ENCODE measurements around the gene SPDYE2.
"Not testable (repeated sequence)": the region's sequence is repeated elsewhere in the genome, so short reads cannot be mapped to it uniquely, and the experiment has no call there.

DNA sequence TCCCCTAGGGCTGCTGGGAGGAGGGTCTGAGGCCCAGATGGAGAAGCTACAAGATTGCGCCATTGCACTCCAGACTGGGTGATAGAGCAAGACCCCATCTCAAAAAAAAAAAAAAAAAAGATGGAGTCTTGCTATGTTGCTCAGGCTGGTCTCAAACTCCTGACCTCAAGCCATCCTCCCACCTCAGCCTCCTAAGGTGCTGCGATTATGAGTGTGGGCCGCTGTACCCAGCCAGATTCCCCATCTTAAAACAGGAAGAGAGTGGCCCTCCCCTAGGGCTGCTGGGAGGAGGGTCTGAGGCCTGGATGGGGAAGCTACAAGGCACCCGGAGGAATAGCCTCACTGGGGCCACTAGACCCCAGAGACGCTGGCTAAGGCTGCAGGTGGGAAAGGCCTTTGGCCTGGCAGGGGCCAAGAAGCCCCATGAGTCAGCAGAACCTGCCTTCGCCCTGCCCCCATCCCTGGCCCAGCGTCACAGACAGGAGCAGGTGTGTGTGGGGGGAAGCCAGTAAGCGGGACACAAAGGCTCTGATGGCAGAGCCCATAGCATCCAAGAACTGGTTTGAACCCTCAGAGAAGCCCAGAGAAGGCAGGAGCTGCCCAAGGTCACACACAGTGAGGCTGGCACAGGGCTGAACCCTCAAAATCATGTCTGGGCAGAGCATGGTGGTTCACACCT is 43.5 kb upstream of the SPDYE2 start:
- TF ChIP-seq CTCF, POLR2A (IDR thresholded peaks at IDR 0.05): not testable (repeated sequence)

Data from testis (tissue), 2 donors.